ENCODE measurements around the gene CPNE8.

Gene CPNE8

DNA sequence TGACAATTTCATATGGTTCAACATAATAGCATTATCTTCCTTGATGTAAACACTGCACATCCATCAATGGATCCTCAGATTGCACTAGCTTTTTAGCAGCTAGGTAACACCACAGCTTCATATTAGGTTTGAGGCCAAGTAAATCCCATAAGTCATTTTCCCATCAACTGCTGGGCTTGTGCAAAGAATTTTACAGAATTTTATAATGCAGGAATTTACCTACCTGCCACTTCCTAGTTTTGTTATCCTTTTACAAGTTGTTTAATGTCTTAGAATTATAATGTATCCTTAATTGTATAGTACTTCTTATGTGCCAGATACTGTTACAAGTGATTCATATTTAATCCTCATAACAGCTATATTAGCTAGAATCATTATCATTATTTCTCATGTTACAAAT lies 36.4 kb downstream of the CPNE8 start:
- Histone ChIP-seq H3K4me1 (ENCODE audit: insufficient read depth, low read length) (no peaks in the 10 kb centered on the region), H3K9ac (ENCODE audit: low read depth, low read length) (no peak overlapping the region), H3K79me2 (ENCODE audit: insufficient read depth, low read length) (no peaks in the 10 kb centered on the region), H3K27ac (ENCODE audit: low read length) (no peak overlapping the region), H4K20me1 (ENCODE audit: insufficient read depth, low read length) (no peaks in the 10 kb centered on the region), H3K9me3 (ENCODE audit: insufficient read depth, low read length, severe bottlenecking) (no peaks in the 10 kb centered on the region), H2AFZ (ENCODE audit: low read depth, low read length) (no peak overlapping the region), H3K4me2 (ENCODE audit: insufficient read depth, low read length) (no peak overlapping the region), H3K27me3 (ENCODE audit: insufficient read depth, low read length, poor library complexity) (no peaks in the 10 kb centered on the region), H3K36me3 (ENCODE audit: insufficient read depth, low read length) (no peaks in the 10 kb centered on the region), H3K4me3 (ENCODE audit: low read depth in 1 of 2, low read length in 2 of 2) (no peak overlapping the region)
- ATAC-seq (ENCODE audit: insufficient read depth, low read depth) (no peak), DNase-seq (no peak)
- no peak for TF ChIP-seq EZH2 (IDR thresholded peaks at IDR 0.05; ENCODE audit: borderline replicate concordance, low read depth, low read length, severe bottlenecking)
- TF ChIP-seq, protein P1, sequence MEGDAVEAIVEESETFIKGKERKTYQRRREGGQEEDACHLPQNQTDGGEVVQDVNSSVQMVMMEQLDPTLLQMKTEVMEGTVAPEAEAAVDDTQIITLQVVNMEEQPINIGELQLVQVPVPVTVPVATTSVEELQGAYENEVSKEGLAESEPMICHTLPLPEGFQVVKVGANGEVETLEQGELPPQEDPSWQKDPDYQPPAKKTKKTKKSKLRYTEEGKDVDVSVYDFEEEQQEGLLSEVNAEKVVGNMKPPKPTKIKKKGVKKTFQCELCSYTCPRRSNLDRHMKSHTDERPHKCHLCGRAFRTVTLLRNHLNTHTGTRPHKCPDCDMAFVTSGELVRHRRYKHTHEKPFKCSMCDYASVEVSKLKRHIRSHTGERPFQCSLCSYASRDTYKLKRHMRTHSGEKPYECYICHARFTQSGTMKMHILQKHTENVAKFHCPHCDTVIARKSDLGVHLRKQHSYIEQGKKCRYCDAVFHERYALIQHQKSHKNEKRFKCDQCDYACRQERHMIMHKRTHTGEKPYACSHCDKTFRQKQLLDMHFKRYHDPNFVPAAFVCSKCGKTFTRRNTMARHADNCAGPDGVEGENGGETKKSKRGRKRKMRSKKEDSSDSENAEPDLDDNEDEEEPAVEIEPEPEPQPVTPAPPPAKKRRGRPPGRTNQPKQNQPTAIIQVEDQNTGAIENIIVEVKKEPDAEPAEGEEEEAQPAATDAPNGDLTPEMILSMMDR (IDR thresholded peaks at IDR 0.05; ENCODE audit: borderline replicate concordance, extremely low read depth, low read length, poor library complexity, severe bottlenecking), result no peak

DNA sequence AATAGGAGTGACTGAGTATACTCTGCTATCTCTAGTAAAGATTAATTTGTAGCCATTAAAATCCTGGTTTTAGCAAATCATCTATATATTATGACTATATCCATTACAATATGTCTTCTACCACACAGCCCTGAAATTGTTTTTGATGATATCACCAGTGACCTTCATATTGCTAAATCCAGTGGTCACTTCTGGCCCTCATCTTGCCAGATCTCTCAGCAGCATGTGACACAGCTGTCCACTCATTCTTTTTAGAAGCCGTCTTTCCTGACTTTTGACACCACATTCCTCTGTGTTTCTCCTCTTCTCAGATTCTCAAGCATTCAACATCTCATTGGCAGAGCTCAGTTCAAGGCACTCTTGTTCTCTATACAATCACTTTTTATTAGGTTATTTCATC lies 54.9 kb downstream of the CPNE8 start:
- no peak for DNase-seq

DNA sequence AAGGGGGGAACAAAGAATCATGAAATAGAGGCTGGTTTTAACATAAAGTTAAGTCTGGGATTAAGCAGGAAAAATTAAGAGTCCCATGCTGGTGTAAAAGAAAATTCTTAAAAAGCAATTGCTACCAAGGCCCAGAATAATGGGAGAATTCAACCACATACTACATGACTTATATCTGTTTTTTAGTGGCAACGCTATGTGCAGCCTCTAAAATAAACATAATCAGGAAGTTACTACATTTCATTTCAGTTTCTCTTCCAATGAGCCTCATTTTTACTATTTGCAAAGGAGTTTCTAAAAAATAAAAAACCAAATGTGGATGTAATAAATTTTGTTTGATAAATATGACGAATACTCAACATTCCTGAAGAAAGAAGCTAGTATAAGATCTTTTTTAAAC lies 58.1 kb downstream of the CPNE8 start:
- Histone ChIP-seq H3K4me1 (ENCODE audit: insufficient read depth, low read length) (no peaks in the 10 kb centered on the region), H3K79me2 (ENCODE audit: insufficient read depth, low read length) (no peaks in the 10 kb centered on the region), H4K20me1 (ENCODE audit: insufficient read depth, low read length) (no peaks in the 10 kb centered on the region), H3K27ac (ENCODE audit: low read length) (no peak overlapping the region), H3K4me2 (ENCODE audit: insufficient read depth, low read length) (no peak overlapping the region), H3K36me3 (ENCODE audit: insufficient read depth, low read length) (no peaks in the 10 kb centered on the region), H3K9ac (ENCODE audit: low read depth, low read length) (no peak overlapping the region), H3K9me3 (ENCODE audit: insufficient read depth, low read length, severe bottlenecking) (no peaks in the 10 kb centered on the region), H3K4me3 (ENCODE audit: low read depth in 1 of 2, low read length in 2 of 2) (no peak overlapping the region), H3K27me3 (ENCODE audit: insufficient read depth, low read length, poor library complexity) (no peaks in the 10 kb centered on the region), H2AFZ (ENCODE audit: low read depth, low read length) (no peak overlapping the region)
- TF ChIP-seq, protein P1 (IDR thresholded peaks at IDR 0.05; ENCODE audit: borderline replicate concordance, extremely low read depth, low read length, poor library complexity, severe bottlenecking), result no peak
- TF ChIP-seq EZH2 (IDR thresholded peaks at IDR 0.05; ENCODE audit: borderline replicate concordance, low read depth, low read length, severe bottlenecking), result no peak
- ATAC-seq (ENCODE audit: insufficient read depth, low read depth), result no peak
- DNase-seq, result no peak

More for the DNA sequence above, 54.9 kb downstream of the CPNE8 start:
- no peaks in the 10 kb centered on the region for H4K20me1 ChIP-seq (ENCODE audit: insufficient read depth, low read length)
- H3K27ac ChIP-seq (ENCODE audit: low read length), result no peak overlapping the region
- no peaks in the 10 kb centered on the region for H3K4me1 ChIP-seq (ENCODE audit: insufficient read depth, low read length)
- H3K4me3 ChIP-seq (ENCODE audit: low read depth in 1 of 2, low read length in 2 of 2), result no peak overlapping the region
- no peaks in the 10 kb centered on the region for H3K36me3 ChIP-seq (ENCODE audit: insufficient read depth, low read length)
- H3K9me3 ChIP-seq (ENCODE audit: insufficient read depth, low read length, severe bottlenecking), result no peaks in the 10 kb centered on the region
- no peaks in the 10 kb centered on the region for H3K27me3 ChIP-seq (ENCODE audit: insufficient read depth, low read length, poor library complexity)
- ATAC-seq (ENCODE audit: insufficient read depth, low read depth), result no peak
- H3K9ac ChIP-seq (ENCODE audit: low read depth, low read length), result no peak overlapping the region
- no peaks in the 10 kb centered on the region for H3K79me2 ChIP-seq (ENCODE audit: insufficient read depth, low read length)
- no peak overlapping the region for H3K4me2 ChIP-seq (ENCODE audit: insufficient read depth, low read length)
- TF ChIP-seq, protein P1 (IDR thresholded peaks at IDR 0.05; ENCODE audit: borderline replicate concordance, extremely low read depth, low read length, poor library complexity, severe bottlenecking), result no peak
- no peak for TF ChIP-seq EZH2 (IDR thresholded peaks at IDR 0.05; ENCODE audit: borderline replicate concordance, low read depth, low read length, severe bottlenecking)
- no peak overlapping the region for H2AFZ ChIP-seq (ENCODE audit: low read depth, low read length)

DNA sequence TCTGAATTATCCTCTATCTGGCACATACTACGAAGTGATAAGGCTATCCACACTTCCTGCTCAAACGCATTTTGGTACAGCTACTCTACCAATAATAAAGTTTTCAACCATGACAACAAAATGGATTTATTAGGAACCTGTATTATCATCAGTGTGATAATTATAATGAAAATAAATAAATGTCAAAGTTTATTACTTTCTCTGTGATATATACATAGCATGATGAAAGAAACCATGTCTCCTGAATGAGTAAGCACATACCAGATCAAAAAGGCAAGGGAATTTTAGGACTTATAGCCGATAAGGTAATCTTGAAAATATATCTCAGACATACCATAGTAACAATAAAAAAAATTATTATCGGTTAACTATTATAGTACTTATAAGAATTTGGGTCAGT lies 61.1 kb downstream of the CPNE8 start:
- DNase-seq, result no peak

More for the DNA sequence above, 61.1 kb downstream of the CPNE8 start:
- H3K4me1 ChIP-seq (ENCODE audit: insufficient read depth, low read length), result no peaks in the 10 kb centered on the region
- no peaks in the 10 kb centered on the region for H3K27me3 ChIP-seq (ENCODE audit: insufficient read depth, low read length, poor library complexity)
- no peak overlapping the region for H2AFZ ChIP-seq (ENCODE audit: low read depth, low read length)
- H3K9me3 ChIP-seq (ENCODE audit: insufficient read depth, low read length, severe bottlenecking), result no peaks in the 10 kb centered on the region
- H3K36me3 ChIP-seq (ENCODE audit: insufficient read depth, low read length), result no peaks in the 10 kb centered on the region
- no peaks in the 10 kb centered on the region for H3K79me2 ChIP-seq (ENCODE audit: insufficient read depth, low read length)
- H3K4me2 ChIP-seq (ENCODE audit: insufficient read depth, low read length), result no peak overlapping the region
- no peak for ATAC-seq (ENCODE audit: insufficient read depth, low read depth)
- H3K4me3 ChIP-seq (ENCODE audit: low read depth in 1 of 2, low read length in 2 of 2), result no peak overlapping the region
- H3K27ac ChIP-seq (ENCODE audit: low read length), result no peak overlapping the region
- H3K9ac ChIP-seq (ENCODE audit: low read depth, low read length), result no peak overlapping the region
- TF ChIP-seq EZH2 (IDR thresholded peaks at IDR 0.05; ENCODE audit: borderline replicate concordance, low read depth, low read length, severe bottlenecking), result no peak
- TF ChIP-seq, protein P1 (IDR thresholded peaks at IDR 0.05; ENCODE audit: borderline replicate concordance, extremely low read depth, low read length, poor library complexity, severe bottlenecking), result no peak
- no peaks in the 10 kb centered on the region for H4K20me1 ChIP-seq (ENCODE audit: insufficient read depth, low read length)

Measured in DND-41 (cell line).